HG03469 (cell line): ENCODE data around the gene C11orf71.

Source experiments
- ATAC-seq: cut with Tn5 transposase; IDR thresholded peaks from one replicate; pipeline ENCODE4 v1.9.1; 2021; ENCODE audit warnings: mild to moderate bottlenecking, moderate library complexity, moderate number of reproducible peaks; ENCODE audit not compliant: unreplicated experiment

The C11orf71 gene

GRCh38 chr11:114400915-114401223 lies 558 bp upstream of the C11orf71 start:
- no peak for ATAC-seq

DNA sequence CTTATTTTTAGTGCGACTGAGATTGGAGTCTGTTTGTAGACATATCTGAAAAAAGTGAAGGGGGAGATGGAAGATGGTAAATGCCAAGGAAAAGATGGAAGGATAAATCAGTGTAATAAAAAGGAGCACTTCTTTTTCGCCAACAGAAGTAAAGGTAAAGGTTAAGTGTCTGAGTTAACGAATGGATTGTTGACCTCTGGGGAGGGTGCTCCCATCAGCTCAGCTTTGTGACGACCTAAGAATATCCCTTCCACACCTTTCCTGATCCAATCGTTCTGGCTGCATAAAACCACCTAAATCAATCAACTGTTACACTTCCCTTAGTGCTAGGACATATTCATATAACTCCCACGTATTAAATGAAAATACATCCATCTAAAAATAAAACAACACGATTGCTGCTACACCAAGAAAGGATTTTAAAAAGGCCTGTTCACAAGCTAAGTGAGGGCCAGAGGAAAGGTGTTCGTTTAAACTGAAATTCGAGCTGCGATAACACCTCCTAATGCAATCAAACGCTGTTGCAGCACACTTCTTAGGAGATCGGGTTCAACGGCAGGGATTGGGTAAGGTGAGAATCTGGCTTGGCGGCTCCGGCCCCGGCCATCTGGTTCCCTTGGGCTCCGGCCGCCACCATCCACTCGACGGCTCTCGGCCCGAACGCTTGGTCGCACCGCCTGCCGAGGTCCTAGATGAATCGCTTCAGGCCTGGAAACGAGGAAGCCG lies 658 bp downstream of the C11orf71 start:
- no peak for ATAC-seq

- no peak for ATAC-seq
These were observed 1.9 kb downstream of the C11orf71 start for GRCh38 chr11:114398303-114398920.

DNA sequence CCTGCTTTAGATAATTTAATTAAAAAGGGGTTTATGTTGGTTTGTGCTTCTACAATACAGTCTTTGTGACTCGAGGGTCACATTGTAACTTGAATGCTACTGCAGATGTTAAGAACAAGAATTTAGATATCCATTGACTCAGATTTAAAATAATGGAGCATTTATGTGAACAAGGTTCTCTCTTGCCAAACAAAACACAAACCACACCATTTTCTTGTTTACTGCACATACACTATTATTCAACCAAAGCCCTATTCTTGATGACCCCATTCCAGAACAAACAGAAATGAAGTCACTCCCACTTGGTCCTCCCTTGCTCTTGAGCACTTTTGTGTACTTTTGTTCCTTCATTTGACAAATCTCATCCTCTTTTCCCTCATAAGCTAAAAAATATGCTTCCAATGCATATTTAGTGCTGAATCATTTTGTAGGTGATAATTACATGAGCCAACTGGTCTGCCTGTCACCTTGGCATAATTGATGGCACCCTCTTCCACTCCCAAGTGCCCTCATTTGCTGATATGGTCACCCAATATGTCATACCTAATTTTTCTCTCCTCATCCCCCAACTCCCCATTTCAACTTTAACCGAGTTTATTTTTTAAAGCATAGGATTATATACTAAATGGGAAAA lies 2.8 kb downstream of the C11orf71 start:
- ATAC-seq, result no peak

- no peak for ATAC-seq
These were observed 3.4 kb downstream of the C11orf71 start for GRCh38 chr11:114396916-114397315.

DNA sequence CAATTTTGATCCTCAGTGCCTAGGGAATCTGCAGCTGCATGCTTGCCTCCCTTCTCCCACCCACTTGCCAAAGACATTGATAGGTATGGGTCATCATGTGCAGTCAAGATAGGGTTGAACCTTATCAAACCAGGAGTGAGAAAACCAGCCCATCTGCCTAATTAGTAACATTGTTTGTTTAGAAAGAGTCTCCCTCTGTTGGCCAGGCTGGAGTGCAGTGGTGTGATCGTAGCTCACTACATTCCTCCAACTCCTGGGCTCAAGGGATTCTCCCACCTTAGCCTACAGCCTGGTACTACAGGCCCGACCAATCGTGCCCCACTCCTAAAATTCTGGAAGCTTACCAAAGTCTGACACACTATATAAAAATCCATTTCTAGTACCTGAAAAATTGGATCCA lies 4.6 kb downstream of the C11orf71 start:
- no peak for ATAC-seq

GRCh38 chr11:114392735-114393667 lies 7.3 kb downstream of the C11orf71 start:
- no peak for ATAC-seq

DNA sequence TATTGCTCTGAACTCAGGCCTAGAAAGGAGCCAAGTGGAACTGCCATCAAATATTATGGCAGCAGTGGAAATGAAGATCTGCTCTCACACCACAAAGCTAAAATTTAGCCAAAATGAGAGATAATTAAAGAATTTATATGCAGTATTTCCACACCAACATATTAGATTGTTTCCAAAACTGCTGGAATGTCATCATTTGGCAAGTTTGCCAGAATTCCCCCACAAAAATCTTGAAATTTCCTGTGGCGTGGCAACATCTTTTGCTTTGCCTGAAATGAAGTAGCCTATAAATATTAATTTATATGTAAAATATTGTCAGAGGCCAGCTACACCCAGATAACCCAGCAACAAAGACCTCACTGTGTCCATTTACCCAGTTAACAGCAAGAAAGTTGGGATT lies 13.8 kb downstream of the C11orf71 start:
- no peak for ATAC-seq

- ATAC-seq, result no peak
These were observed 14.2 kb downstream of the C11orf71 start for GRCh38 chr11:114386131-114386530.

- no peak for ATAC-seq
These were observed 15.8 kb downstream of the C11orf71 start for GRCh38 chr11:114384487-114384886.

GRCh38 chr11:114382509-114382908 lies 17.8 kb downstream of the C11orf71 start:
- no peak for ATAC-seq

DNA sequence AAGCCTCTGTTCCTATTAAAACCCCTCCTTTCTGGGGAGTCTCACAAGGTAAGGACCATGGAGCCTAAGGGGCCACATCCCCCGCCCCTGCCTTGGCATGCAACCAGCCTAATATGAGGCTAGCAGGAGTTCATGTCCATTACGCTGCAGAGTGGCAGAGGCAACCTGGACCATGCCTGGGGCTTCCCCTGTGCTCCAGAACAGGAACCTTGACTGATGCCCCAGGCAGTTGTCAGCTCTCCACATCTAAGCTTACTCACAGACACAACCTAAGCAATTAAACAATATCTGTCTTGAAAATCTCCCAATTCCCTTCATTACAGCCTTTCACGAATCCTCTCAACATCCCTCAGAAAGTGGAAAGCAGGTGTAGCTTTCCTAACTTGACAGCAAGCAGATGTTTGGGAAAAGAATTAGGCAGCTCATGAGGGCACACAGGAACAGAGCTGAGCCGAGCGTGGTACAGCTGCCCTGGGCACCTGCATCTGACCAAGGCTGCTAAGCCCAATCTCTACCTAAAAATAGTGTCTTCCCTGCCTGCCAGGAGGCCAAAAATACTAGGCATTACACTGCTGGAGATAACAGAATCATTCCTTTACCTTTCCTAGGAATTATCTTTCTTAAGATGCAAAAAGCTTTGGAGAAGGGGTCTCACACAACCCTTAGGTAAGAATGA lies 20.8 kb downstream of the C11orf71 start:
- ATAC-seq, result no peak

DNA sequence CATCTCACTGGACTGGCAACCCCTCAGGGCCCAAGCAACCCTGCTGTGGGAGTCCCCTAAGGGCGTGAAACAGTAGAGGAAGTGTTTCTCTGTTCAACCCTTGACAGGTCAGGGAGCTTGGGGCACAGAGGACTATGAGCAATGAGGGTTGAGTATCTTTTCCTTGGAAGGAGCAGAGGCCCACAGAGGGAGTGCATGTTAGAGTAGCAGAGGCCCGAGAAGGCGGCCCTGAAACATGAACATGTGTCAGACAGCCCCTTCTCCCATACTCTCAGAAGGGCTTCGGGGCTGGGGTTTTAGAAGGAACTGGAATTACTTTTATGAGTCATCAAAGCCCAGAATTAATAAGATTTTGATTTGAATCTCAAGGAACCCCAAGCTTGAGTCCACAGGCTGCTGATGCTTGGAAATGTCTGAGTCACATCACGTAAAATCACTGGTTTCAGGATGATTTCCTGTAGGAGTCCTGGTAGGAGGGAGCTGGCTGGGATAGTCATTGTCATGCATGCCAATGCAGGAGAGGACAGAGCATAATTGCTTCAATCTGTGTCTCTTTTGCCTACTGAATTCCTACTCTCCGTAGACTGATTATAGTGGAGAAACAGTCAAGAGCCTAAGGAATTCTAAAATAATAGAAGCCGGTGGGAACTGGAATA lies 22.6 kb downstream of the C11orf71 start:
- ATAC-seq, result no peak

GRCh38 chr11:114375052-114375451 lies 25.3 kb downstream of the C11orf71 start:
- no peak for ATAC-seq

DNA sequence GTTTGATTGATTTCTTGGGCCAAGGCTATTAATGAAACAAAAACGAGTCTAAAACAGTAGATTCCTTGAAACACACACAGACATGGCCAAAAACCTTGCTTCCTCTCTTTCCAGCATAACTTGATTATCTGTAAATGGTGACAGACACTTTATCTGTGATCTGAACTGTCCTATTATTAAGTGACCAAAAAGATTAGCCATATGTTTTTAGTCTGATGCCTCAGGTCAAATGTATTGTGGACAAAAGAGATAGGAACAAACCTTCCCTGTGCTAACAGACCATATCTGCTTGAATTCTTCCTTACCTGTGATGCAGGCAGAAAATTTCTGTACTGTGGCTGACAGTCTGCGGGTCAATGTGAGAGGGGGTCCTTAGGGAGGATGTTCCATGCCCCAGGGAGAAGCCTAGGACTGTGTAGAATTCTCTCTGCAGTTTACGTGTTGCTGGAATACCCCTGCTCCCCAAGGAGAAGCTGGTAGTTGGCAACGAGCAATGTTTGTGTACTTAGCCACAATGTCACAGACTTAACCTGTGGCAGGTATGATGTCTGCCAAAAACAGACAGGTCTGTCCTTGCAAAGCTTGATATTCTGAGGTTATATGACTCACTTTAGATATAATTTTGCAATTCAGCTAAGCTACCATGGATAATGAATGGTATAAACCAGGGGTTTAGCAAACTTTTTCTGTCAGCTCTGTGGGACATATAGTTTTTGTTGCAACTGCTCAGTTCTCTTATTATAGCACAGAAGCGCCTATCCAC lies 31.2 kb downstream of the C11orf71 start:
- no peak for ATAC-seq

DNA sequence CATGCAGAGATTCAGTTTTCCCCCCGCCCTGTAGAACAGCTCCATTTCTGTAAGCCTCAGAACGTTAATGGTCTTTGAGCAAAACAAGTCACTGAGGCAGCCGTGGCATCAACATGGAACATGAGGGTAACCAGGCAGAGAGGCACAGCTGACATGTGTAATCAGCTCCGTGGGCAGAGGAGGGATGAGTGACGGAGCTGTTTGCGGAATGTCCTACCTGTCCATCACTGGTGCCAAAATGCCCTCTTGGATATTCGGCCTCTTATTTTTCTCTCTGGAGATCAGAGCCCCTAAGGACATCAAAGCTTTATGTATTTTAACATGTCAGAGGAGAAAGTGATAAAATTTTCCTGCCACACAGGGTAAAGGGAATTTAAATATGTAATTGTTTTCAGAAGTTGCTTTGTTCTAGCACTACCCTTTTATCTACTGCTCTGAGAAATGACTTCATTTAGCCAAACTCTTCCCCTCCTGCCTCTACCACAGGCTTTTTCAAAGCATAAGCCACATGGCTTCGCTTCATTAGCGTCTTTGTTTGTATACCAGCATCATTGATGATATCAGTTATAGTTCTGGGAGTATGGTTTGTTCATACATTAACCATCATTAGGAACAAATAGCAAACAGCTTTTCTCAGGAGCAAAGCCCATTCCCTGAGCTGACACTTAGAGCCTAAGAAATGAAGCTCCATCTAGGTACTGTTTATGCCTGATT lies 32.9 kb downstream of the C11orf71 start:
- no peak for ATAC-seq

GRCh38 chr11:114366331-114367243 lies 33.7 kb downstream of the C11orf71 start:
- ATAC-seq, result no peak

GRCh38 chr11:114362958-114363357 lies 37.4 kb downstream of the C11orf71 start:
- no peak for ATAC-seq
